Myocyte (in vitro differentiated cells): Measurements from ENCODE around the gene MCRIP1. TPM values are rescaled to one million over a fixed set of nuclear protein-coding genes. Genes with fewer than 3 reads are reported as not detected.
"Not testable (repeated sequence)": the region's sequence is repeated elsewhere in the genome, so short reads cannot be mapped to it uniquely, and the experiment has no call there.

Source experiments
- DNase-seq: peaks from one replicate; pipeline ENCODE4 v3.0.0-alpha.2; 2012; ENCODE audit warnings: low read depth
- total RNA-seq: library from RNA; depleted of rRNA; stranded (reverse); fragments of >200 nt; gene quantifications from 2 replicates; pipeline ENCODE4 v1.2.3, GENCODE V29; 2014

The MCRIP1 gene
- total RNA-seq, 1 donor from 2014 or later, result 100 TPM

DNA sequence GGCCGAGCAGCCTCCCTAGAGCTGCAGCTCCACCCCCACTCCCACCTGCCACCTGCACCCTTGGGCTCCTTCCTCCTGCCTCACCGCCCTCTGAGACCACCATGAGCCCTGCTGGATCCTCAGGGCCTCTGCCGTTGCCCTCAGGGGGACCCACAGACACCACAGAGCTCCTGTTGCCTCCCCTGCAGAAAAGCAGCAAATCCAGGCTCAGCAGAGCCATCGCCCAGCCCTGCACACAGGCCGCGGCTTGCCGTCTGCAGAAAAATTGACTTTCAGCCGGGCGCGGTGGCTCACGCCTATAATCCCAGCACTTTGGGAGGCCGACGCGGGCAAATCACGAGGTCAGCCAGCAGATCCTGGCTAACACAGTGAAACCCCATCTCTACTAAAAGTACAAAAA, 8.8 kb upstream of the MCRIP1 start:
- no peak for DNase-seq

- DNase-seq, result peak; percentile 93
These were observed 8.0 kb upstream of the MCRIP1 start for GRCh38 chr17:81840826-81841778.

DNA sequence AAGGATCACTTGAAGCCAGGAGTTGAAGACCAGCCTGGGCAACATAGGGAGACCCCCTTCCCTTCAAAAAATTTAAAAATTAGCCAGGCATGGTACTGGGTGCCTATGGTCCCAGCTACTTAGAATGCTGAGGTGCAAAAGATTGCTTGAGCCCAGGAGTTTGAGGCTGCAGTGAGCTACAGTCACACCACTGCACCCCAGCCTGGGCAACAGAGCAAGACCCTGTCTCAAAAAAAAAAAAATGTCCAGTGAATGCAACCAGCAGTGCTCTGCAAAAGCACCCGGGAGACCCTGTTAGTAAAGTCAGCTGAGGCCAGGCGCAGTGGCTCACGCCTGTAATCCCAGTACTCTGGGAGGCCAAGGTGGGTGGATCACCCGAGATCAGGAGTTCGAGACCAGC, 7.0 kb upstream of the MCRIP1 start:
- not testable (repeated sequence) for DNase-seq

- DNase-seq, result no peak
These were observed 6.2 kb upstream of the MCRIP1 start for GRCh38 chr17:81839301-81839700.

GRCh38 chr17:81838753-81839255, 5.7 kb upstream of the MCRIP1 start:
- DNase-seq, result no peak

GRCh38 chr17:81837641-81838040, 4.5 kb upstream of the MCRIP1 start:
- peak; percentile 96 for DNase-seq

- peak; percentile 55 for DNase-seq
These were observed 1.8 kb upstream of the MCRIP1 start, which contains the start of gene PPP1R27 for GRCh38 chr17:81834831-81835267. Gene PPP1R27 (minus strand): TSS chr17:81835050. CDS start chr17:81834953, 97 bp downstream.

- DNase-seq, result no peak
These were observed 1.1 kb upstream of the MCRIP1 start for GRCh38 chr17:81833921-81834830.

GRCh38 chr17:81832608-81833159, 407 bp downstream of the MCRIP1 start:
- peak; percentile 45 for DNase-seq

DNA sequence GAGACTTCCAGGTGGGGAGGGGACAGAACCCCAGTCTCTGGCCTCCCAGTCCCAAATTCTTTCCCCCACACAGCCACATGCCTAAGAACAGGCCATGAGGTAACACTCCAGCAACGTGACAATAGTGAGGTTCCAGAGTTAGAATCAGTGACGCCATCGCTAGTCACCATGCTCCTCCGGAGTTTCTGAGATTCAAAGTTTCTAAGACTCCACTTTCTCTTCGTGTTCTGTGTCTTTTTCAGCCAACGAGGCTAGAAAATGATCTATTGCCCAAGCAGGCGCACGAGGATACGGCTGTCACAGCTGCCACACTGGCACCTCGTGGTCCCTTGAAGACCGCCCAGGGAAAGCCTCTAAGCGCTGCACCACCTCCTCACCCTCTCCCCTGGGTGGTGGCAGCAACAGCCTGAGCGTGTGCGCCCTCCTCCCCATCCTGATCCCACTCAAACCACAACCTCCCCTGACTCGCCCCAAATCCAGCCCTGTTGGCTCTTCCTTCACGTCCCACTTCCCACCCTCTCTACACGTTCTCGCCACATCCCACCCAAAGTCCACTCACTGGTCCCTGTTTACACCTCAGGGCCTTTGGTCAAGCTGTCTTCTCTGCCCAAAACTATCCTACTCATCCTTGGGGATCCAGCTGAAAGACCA, 1.0 kb downstream of the MCRIP1 start:
- peak; percentile 68 for DNase-seq

GRCh38 chr17:81831563-81831956, 1.5 kb downstream of the MCRIP1 start:
- peak; percentile 66 for DNase-seq

DNA sequence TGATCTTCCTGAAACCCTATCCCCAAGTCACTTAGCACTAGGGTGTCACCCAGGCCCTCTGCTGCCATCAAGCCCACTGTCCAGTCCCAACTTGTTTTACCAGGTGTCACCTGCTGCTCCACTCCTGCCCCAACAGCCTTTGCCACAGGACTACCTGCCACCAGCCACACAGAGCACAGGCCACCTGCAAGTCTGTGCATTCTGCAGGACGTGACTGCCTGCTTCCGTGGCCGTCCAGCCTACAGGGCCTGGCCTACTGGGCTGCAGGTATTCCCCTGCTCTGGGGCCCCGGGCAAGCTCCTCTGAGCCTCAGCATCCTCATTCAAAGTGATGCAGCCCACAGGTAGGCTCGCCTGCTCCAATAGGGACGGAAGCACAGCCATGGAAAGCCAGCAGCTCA, 3.2 kb downstream of the MCRIP1 start:
- DNase-seq, result no peak

GRCh38 chr17:81828656-81829055, 4.4 kb downstream of the MCRIP1 start:
- no peak for DNase-seq

DNA sequence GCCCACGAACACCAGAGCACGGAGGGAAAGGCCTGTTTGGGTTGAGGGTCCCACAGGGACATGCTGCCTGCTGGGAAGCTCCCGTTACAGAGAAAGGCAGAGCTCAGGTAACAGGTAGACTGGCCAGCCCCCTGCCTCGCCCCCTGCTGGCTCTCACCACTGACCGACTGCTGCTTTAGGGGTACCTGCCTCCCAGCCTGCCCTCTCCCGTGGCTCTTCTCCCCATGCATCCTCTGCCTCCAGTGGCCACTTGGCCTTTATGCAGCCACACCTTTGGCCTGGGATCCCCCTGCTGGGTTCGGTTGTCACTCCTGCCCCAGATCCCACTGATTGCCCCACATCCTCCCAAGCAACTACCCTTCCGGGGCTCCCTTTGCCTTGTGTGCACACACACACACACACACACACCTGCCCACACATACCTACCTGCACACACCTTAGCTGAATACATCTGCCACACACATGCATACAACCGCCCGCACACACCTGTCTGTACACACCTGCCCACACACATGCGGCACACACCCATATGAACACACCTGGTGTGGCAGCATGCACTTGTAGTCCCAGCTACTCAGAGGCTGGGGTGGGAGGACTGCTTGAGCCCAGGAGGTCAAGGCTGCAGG, 7.1 kb downstream of the MCRIP1 start:
- DNase-seq, result no peak

DNA sequence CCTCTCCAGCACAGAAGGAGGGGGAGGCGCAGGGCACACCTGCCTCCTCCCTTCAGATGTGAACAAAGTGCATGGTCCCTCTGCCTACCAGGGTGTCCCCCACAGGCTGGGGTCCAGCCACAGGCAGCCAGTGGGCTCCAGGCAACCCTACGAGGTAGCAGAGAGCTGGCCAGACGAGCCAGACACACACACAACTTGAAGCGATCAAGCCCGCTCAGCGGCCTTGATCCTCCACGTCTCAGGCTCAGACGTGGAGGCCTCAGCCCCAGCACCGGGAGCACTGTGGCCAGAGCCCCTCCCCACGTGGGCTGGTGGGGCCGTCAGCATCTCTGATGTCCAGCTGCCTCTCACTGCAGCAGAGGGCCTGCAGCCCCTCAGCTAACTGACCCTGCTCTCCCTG, 8.5 kb downstream of the MCRIP1 start:
- no peak for DNase-seq

DNA sequence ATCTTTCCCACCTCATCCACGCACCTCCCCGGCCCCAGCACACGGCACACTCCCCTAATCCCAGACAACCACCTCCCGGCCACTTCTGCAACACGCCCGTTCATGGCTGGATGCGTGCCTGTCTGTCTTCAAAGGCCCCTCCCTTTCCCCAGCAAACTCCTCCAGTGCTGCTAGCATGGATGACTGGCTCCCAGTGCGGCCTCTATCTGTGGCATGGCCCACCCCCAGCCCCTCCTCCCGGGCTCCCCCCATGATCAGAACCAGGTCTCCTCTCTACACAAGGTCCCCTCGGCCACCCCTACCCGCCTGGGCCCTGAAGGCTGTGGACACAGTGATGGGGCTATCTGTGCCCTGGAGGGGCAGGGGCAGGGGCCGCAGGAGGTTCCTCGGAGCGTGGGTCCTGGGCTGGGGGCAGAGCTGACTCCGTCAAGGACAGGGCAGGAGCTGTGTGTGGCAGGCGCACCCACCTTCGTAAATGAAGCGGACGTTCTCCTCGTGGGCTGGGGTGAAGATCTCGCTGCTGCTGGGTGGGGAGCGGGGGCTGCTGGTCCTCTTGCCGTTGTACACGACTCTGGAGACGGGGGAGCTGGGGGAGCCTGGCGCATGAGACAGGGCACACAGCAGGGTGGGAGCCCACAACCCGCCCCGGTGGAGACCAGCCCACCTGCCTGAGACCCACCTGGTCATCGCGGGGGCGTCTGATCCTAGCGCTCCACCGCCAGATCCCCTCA, 9.1 kb downstream of the MCRIP1 start:
- DNase-seq, result no peak

DNA sequence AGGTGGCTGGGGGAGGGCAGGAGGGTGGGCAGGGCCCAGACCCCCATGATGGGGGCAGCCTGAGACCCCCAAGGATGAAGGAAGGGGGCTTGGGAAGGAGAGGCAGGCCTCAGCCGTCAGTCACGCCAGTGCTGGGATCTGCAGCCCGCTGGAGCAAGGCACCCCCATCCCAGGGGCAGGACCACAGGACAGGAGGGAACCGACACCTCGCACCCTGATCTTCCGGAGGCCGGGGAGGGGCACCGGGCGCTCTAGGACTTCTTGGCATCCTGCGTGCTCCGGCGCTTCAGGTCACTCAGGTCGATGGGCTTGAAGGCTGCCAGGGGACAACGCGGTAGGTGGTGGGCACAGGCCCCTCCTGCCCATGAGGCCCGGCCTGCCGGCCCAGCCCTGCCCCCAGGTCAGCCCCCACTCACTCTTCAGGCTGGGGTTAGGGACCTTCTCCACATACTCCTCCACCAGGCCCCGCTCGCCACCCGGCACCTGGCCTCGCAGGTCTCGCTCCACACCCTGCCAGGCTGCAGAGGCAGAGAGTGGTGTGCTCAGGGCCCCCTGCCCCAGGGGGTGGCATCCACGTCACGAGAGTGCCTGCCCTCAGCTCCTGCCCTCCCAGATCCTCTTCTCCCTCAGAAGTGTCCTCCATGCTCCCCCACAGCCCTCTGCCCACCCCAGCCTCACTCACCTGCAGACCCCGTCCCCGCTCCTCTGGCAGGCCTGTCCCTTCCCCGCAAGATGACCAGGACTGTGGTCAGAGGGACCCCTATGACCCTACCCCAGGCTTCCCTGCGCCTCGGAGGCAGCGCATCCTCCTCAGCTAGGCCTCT, 9.9 kb downstream of the MCRIP1 start:
- no peak for DNase-seq

- DNase-seq, result no peak
These were observed 10.8 kb downstream of the MCRIP1 start for GRCh38 chr17:81822312-81822637.
